GM18870 (cell line): ENCODE results near the gene CYBRD1.

Experiments used
- ATAC-seq: cut with Tn5 transposase; IDR thresholded peaks from one replicate; pipeline ENCODE4 v1.9.1; 2021; ENCODE audit warnings: moderate library complexity; ENCODE audit not compliant: unreplicated experiment

Gene CYBRD1

DNA sequence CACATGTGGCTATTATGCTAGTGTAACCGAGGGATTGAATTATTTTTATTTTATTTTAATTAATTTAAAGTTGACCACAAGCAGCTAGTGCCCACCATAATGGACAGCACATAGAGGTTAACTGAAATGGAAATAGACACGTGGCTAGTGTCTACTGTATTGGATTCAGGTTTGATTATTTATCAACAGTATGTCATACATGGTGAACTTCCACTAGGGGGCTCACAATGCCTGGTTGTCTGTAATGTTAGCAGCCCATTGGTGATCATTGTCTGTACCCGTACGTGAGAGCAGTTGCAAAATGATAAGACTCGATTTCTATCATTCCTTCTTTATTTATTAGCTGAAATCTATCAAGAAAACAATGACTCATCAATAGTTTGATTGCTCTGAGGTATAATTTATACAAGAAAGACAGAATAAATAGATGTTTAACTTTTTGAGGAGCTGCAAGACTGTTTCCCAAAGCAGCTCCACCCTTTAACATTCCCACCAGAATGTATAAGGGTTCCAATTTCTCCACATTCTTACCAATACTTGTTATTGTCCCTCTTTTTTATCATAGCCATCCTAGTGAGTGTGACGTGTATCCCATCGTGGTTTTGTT, 76.5 kb downstream of the CYBRD1 start:
- ATAC-seq = peak; percentile 92

DNA sequence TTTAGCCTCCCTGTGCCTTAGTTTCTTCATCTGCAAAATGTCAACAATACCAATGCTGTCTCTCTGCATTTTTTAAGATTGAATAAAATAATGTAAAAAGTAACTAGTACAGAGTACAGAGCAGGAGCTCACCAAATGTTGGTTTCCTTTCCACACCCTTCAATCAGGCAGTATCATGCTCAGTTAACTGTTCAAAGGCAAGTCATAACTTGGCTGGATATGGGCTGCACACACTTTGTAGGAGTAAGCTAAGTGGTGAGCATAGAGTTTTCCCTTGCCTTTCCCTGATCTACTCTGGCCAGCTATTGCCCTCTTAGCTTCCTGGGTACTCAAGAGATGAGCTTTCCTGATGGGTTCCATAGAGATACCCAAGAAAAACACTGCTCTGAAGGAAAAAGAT, 77.9 kb downstream of the CYBRD1 start:
- ATAC-seq = no peak

DNA sequence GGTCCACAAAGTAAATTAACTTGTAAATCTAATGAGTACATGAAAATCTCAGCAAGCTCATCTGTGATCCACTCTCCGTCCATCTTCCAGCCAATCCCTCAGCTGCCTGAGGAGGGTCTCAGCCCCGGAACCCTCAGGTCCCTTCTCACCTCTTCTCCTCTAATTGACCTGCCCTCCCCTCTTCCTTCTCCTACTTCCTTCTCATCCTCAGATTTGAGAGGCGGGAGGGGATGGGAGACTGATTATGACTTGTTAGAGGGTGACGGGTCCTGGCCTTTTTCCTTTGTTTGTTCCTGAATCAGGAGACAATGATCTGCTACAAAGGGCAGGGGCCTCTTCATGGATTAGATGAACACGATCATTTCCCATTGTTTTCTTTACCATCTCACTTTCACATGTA, 80.1 kb downstream of the CYBRD1 start:
- no peak for ATAC-seq
